Measurements from ENCODE around the gene ITGA3. TPM values are rescaled to one million over a fixed set of nuclear protein-coding genes. Genes with fewer than 3 reads are reported as not detected.

The ITGA3 gene
- total and polyA plus RNA-seq, 2 of the 13 experiments (the other 11 are each of a cell fraction or from before 2014, with no cell fraction given) = 0.48 to 0.69 TPM

DNA sequence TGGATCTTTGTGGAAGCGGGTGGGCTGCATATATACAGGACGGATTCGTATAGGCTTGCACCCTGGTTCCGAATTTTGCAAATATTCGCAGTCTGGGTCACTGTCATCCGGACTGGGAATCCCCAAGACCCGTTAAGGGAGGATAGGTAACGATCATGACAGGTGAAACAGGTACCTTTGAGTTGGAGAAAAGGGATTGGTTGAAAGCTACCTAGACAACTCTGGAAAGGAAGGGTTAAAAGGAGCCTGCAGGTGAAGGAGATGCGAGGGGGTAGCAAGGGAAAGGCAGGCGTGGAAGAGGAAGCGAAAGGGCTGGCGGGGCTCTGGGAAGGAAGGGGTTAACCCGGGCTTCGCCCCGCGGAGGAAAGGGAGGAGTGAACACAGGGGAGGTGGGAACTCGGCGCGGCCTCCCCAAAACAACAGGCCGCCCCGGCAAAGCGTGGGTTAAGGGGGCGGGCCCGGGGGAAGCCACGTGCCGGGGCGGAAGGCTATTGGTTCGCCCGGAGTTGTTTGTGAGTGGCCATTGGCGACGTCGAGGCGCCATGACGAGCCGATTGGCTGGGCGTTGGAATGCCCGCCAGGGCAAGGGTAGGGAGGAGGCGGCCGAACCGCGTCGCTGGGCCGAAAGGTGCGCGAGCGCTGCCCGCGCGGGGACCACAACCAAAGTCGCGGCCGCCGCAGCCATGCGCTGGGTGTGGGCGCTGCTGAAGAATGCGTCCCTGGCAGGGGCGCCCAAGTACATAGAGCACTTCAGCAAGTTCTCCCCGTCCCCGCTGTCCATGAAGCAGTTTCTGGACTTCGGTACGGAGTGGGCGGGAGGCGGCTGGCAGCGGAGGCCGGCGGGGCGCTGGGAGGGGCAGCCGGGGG, 39.1 kb downstream of the ITGA3 start, which contains the start of gene PDK2 (continued):
- TF ChIP-seq GABPB1 (CRISPR knock-in tag; IDR thresholded peaks at IDR 0.05) (peak; percentile 87), HMGXB3 (CRISPR knock-in tag; IDR thresholded peaks at IDR 0.05; ENCODE audit: borderline replicate concordance) (peak; percentile 77; the same call in 1 of the 2 replicates), ZNF567 (CRISPR knock-in tag; IDR thresholded peaks at IDR 0.05; ENCODE audit: borderline replicate concordance) (no peak), SMAD9 (CRISPR knock-in tag; IDR thresholded peaks at IDR 0.05) (peak; percentile 69; the same call in 1 of the 2 replicates), POLR2G (IDR thresholded peaks at IDR 0.05; ENCODE audit: low read depth, low read length) (peak; percentile 74), SYNCRIP (IDR thresholded peaks at IDR 0.05; ENCODE audit: insufficient read depth, low read depth, low read length) (no peak), MAFF (IDR thresholded peaks at IDR 0.05; ENCODE audit: low read depth, low read length) (no peak), RXRB (CRISPR knock-in tag; IDR thresholded peaks at IDR 0.05; ENCODE audit: borderline replicate concordance) (peak; percentile 41; the same call in 1 of the 2 replicates), ZFP36L2 (CRISPR knock-in tag; IDR thresholded peaks at IDR 0.05) (no peak), SMARCC2 (IDR thresholded peaks at IDR 0.05) (no peak), EP300 (IDR thresholded peaks at IDR 0.05; ENCODE audit: low read depth in 2 of 2, low read length in 2 of 2) (no peak; a peak in 1 of 4 replicates), EP300 (CRISPR knock-in tag; IDR thresholded peaks at IDR 0.05; ENCODE audit: borderline replicate concordance) (no peak; the same call in 1 of the 2 replicates), MEIS1 (CRISPR knock-in tag; IDR thresholded peaks at IDR 0.05; ENCODE audit: borderline replicate concordance) (peak; percentile 47), PCBP1 (IDR thresholded peaks at IDR 0.05; ENCODE audit: borderline replicate concordance, low read depth, low read length) (peak; percentile 97)
- TF ChIP-seq, protein P1, sequence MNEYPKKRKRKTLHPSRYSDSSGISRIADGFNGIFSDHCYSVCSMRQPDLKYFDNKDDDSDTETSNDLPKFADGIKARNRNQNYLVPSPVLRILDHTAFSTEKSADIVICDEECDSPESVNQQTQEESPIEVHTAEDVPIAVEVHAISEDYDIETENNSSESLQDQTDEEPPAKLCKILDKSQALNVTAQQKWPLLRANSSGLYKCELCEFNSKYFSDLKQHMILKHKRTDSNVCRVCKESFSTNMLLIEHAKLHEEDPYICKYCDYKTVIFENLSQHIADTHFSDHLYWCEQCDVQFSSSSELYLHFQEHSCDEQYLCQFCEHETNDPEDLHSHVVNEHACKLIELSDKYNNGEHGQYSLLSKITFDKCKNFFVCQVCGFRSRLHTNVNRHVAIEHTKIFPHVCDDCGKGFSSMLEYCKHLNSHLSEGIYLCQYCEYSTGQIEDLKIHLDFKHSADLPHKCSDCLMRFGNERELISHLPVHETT (CRISPR knock-in tag; conservative IDR thresholded peaks at IDR 0.05) = peak; percentile 81
- TF ChIP-seq, protein P2, sequence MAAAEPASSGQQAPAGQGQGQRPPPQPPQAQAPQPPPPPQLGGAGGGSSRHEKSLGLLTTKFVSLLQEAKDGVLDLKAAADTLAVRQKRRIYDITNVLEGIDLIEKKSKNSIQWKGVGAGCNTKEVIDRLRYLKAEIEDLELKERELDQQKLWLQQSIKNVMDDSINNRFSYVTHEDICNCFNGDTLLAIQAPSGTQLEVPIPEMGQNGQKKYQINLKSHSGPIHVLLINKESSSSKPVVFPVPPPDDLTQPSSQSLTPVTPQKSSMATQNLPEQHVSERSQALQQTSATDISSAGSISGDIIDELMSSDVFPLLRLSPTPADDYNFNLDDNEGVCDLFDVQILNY (CRISPR knock-in tag; conservative IDR thresholded peaks at IDR 0.05) = peak; percentile 68
- TF ChIP-seq, protein P3, sequence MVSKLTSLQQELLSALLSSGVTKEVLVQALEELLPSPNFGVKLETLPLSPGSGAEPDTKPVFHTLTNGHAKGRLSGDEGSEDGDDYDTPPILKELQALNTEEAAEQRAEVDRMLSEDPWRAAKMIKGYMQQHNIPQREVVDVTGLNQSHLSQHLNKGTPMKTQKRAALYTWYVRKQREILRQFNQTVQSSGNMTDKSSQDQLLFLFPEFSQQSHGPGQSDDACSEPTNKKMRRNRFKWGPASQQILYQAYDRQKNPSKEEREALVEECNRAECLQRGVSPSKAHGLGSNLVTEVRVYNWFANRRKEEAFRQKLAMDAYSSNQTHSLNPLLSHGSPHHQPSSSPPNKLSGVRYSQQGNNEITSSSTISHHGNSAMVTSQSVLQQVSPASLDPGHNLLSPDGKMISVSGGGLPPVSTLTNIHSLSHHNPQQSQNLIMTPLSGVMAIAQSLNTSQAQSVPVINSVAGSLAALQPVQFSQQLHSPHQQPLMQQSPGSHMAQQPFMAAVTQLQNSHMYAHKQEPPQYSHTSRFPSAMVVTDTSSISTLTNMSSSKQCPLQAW (CRISPR knock-in tag; IDR thresholded peaks at IDR 0.05) = peak; percentile 90
- TF ChIP-seq, protein P4, sequence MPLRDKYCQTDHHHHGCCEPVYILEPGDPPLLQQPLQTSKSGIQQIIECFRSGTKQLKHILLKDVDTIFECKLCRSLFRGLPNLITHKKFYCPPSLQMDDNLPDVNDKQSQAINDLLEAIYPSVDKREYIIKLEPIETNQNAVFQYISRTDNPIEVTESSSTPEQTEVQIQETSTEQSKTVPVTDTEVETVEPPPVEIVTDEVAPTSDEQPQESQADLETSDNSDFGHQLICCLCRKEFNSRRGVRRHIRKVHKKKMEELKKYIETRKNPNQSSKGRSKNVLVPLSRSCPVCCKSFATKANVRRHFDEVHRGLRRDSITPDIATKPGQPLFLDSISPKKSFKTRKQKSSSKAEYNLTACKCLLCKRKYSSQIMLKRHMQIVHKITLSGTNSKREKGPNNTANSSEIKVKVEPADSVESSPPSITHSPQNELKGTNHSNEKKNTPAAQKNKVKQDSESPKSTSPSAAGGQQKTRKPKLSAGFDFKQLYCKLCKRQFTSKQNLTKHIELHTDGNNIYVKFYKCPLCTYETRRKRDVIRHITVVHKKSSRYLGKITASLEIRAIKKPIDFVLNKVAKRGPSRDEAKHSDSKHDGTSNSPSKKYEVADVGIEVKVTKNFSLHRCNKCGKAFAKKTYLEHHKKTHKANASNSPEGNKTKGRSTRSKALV (CRISPR knock-in tag; IDR thresholded peaks at IDR 0.05) = peak; percentile 65; the same call in 1 of the 2 replicates
